ES-I3 (cell line): ENCODE data around the gene TPTE2.
"Not testable (repeated sequence)": the region's sequence is repeated elsewhere in the genome, so short reads cannot be mapped to it uniquely, and the experiment has no call there.

Experiments used
- H3K36me3 ChIP-seq: 2 replicates; pipeline ENCODE4 v1.6.1; 2013; ENCODE audit warnings: mild to moderate bottlenecking, low read length, control low read depth, moderate library complexity; ENCODE audit not compliant: insufficient read depth
- H3K4me1 ChIP-seq: 2 replicates; pipeline ENCODE4 v1.6.1; 2013; ENCODE audit warnings: mild to moderate bottlenecking, control low read depth, low read length; ENCODE audit not compliant: insufficient read depth
- H3K9ac ChIP-seq: 2 replicates; pipeline ENCODE4 v1.6.1; 2013; ENCODE audit warnings: low read depth, mild to moderate bottlenecking, low read length, moderate library complexity
- H3K9me3 ChIP-seq: 2 replicates; pipeline ENCODE4 v1.6.1; 2013; ENCODE audit warnings: mild to moderate bottlenecking, low read length, moderate library complexity; ENCODE audit not compliant: control insufficient read depth, insufficient read depth

The TPTE2 gene

DNA sequence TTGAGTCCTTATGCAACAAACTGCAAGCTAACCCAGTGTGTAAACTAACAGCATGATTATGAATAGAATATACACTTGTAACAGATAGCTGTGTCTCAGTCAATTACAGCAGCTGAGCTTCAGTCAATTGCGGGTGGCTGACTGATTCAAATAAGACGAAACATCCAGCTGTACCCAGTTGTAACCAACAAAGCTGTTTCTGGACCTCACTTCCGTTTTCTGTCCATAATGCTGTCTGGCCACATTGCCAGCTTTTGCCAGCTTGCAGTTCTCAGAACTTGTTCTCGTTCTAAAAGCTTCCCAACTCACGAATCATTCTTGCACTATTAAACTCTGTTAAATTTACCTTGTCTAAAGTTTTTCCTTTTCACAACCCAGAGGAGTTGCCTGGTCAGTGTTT is 53.7 kb downstream of the TPTE2 start:
- H3K36me3 ChIP-seq, H3K4me1 ChIP-seq, H3K9me3 ChIP-seq, H3K9ac ChIP-seq: not testable (repeated sequence)

DNA sequence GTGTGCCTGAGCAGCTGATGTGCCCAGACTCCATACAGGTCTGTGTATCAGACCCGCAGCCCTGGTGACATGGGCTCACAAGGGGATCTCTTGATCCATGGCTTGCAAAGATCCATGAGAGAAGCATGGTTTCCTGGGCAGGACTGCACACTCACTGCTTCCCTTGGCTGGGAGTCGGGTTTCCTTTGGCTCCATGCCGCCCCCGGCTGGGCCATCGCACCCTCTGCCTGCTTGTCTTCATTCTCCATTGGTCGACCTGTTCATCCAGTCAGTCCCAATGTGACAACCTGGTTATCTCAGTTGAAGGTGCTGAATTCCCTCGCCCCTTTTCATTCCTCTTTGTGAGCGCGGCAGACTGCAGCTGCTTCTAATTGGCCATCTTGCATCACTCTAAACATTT is 101.2 kb downstream of the TPTE2 start:
- not testable (repeated sequence) for H3K36me3 ChIP-seq, H3K4me1 ChIP-seq, H3K9me3 ChIP-seq, H3K9ac ChIP-seq

DNA sequence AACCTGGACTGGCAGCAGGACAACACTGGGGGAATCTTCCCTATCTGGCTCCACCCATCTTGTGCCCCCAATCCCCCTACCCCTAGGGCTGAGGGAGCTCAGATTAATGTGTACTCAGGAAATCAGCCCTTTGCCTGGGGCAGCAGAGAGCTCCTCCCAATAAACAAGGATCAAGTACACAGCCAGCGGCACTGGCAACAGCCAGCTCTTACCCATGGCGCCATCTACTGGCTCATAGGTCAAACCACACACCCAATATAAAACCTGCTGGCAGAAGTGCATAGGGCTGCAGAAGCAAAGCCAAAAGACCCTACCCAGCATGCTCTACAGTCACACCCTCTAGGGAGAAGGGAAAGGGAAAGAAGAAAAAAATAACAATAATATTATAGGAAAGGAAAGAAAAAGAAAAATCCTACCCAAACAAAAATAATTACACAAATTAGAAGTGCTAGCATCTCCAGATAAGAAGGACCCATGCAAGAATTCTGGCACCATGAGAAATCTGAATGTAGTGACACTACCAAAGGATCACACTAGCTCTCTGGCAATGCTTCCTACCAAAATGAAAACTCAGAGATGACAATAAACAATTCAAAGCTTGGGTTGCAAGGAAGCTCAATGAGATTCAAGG is 122.2 kb downstream of the TPTE2 start:
- not testable (repeated sequence) for H3K9me3 ChIP-seq, H3K4me1 ChIP-seq, H3K9ac ChIP-seq, H3K36me3 ChIP-seq

DNA sequence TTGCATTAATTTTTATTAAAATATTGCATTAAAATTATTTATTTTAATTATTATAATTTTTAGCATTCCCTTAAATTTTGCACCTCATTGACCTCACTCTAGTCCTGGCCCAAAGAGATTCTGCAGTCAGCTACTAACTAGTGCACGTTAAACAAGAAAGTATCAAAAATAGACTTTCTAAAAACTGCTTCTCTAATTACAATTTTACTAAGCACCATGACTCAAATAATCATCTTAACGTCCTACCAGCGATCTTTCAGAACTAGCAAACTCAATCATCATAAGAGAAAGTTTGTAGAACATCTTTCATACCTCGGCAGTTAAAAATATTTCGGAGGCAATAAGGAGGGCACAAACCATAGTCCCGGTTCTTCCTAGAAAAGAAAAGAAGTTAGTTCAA is 123.6 kb downstream of the TPTE2 start:
- not testable (repeated sequence) for H3K9ac ChIP-seq, H3K4me1 ChIP-seq, H3K9me3 ChIP-seq, H3K36me3 ChIP-seq

DNA sequence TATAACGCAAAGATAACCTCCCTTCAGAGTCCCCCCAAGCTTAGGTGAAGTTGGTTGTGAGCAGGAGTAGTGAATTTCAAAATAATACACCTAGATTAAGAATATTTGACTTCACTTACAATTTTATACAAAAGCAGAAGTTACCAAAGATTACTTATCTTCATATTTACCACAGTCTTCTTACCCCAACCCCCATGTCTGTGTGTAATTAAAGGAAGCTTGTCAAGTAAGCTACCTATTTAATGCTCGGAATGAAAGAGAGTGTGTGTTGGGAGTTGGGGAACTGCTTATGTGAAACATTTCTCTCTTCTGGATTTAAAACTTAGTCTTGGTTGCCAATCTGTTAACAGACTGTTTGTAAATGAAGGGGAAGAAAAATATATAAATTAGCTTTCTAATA is 139.1 kb downstream of the TPTE2 start:
- not testable (repeated sequence) for H3K36me3 ChIP-seq, H3K4me1 ChIP-seq, H3K9me3 ChIP-seq, H3K9ac ChIP-seq

DNA sequence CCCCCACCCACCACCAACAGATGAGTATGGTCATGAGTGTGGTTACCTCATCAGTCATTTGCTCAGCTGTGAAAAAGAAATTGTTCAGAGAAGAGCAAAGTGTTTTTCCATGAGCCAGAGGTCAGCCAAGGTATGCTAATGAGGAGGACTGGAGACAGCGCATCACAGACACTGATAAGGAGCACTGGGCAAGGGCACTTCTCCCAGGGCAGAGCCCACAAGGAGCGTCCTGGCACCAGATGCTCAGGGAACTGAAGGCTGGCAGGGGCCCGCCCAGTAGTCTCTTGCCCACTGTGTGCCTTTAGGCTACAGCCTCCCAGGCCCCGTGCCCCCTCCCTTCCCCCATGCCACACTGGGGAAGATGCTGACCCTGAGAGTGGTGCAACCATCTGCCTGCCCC is 148.8 kb downstream of the TPTE2 start:
- H3K9me3 ChIP-seq, H3K9ac ChIP-seq, H3K4me1 ChIP-seq, H3K36me3 ChIP-seq: not testable (repeated sequence)

DNA sequence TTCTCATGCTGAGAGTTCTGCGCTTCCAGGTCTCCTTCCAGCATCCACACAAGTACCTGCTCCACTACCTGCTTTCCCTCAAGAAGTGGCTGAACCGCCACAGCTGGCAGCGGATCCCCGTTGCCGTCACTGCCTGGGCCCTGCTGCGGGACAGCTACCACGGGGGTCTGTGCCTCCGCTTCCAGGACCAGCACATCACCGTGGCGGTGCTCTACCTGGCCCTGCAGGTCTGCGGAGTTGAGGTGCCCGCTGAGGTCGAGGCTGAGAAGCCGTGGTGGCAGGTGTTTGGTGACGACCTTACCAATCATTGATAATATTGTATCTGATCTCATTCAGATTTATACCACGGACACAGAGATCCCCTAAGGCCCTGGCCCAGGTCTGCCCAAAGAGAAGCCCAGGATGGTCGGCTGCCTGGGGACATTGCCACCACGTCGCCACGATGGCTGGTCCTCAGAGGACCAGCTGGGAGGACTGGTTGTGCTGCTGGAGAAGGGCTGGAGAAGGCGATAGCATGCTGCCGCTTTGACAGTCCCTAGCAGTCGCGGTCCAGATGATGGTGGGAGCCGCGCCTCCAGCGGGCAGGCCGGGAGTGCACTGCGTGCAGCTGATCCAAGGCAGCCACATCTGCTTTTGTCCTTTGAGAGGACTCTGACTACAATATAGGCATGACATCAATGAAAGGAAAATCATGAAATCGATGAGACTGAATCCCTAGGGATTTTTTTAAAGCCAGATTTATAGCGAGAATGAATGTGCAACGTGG is 178.4 kb downstream of the TPTE2 start:
- not testable (repeated sequence) for H3K9me3 ChIP-seq, H3K36me3 ChIP-seq, H3K4me1 ChIP-seq, H3K9ac ChIP-seq

DNA sequence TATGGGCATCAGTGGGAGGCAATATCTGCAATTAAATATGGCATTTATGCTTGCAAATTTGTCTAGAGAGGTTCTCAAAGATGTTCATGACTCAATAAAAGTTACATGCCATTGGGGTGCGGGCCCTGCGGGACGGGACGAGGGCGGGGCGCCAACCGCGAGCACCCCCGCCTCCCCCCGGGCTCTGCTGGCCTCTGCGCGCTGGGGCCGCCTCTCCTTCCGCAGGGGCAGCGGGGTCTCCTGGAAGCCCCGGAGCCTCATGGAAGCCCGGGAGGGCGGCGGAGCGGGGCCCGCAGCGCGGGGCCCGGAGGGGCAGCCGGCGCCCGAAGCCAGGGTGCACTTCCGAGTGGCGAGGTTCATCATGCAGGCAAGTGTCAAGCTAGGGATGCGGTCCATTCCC is 179.2 kb downstream of the TPTE2 start:
- Histone ChIP-seq H3K4me1 (no peaks in the 10 kb centered on the region), H3K9me3 (no peaks in the 10 kb centered on the region), H3K9ac (no peak overlapping the region), H3K36me3 (no peaks in the 10 kb centered on the region)
